GM19240 (cell line): Measurements from ENCODE around the gene BRAF.
A peak's percentile ranks its signal among the peaks of the same experiment; 100 is the strongest.
"Not testable (repeated sequence)": the region's sequence is repeated elsewhere in the genome, so short reads cannot be mapped to it uniquely, and the experiment has no call there.

Source experiments
- DNase-seq: peaks from one replicate; pipeline ENCODE4 v3.0.0; 2011; ENCODE audit warnings: low spot score; ENCODE audit not compliant: insufficient read length

The BRAF gene

GRCh38 chr7:140712392-140712791, 212.3 kb downstream of the BRAF start:
- DNase-seq: not testable (repeated sequence)

GRCh38 chr7:140708764-140709163, 216.0 kb downstream of the BRAF start:
- not testable (repeated sequence) for DNase-seq

- no peak for DNase-seq
Observed at GRCh38 chr7:140707132-140707531, 217.6 kb downstream of the BRAF start.

DNA sequence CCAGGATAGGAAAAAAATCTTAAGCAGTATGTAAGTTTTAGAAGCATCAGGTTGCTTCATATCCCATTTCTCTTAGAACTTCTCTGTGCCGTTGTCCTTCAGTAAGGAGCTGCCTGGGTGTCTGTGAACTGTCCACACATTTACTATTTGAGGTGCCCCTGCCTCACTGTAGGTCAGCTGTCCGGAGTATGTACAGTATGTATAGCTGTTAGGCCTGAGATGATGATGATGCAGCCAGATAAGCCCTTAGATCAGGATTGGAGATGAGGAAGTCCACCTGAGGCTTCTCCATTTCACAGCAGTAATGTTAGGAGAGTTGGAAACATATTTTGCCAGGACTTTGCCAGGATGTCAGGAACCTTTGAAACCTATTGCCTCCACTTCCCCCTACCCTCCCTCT, 220.5 kb downstream of the BRAF start:
- DNase-seq: no peak

DNA sequence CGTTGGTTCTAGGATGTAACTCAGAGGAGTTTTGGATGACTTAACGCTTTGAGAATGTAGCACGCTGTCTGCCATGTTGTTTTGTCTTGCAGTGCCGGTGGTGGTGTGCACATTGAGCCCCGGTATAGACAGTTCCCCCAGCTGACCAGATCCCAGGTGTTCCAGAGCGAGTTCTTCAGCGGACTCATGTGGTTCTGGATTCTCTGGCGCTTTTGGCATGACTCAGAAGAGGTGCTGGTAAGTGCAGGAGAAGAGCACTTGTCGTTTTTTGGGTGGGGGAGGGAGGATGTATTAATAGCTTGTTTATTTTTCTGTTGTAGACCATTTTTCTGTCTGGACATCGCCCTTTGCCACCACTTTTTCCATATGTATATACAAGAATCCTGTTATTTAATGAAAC, 222.0 kb downstream of the BRAF start:
- DNase-seq: no peak

- DNase-seq: no peak
Observed at GRCh38 chr7:140698477-140698876, 226.3 kb downstream of the BRAF start.

- no peak for DNase-seq
Observed at GRCh38 chr7:140697447-140698143, 227.1 kb downstream of the BRAF start.

DNA sequence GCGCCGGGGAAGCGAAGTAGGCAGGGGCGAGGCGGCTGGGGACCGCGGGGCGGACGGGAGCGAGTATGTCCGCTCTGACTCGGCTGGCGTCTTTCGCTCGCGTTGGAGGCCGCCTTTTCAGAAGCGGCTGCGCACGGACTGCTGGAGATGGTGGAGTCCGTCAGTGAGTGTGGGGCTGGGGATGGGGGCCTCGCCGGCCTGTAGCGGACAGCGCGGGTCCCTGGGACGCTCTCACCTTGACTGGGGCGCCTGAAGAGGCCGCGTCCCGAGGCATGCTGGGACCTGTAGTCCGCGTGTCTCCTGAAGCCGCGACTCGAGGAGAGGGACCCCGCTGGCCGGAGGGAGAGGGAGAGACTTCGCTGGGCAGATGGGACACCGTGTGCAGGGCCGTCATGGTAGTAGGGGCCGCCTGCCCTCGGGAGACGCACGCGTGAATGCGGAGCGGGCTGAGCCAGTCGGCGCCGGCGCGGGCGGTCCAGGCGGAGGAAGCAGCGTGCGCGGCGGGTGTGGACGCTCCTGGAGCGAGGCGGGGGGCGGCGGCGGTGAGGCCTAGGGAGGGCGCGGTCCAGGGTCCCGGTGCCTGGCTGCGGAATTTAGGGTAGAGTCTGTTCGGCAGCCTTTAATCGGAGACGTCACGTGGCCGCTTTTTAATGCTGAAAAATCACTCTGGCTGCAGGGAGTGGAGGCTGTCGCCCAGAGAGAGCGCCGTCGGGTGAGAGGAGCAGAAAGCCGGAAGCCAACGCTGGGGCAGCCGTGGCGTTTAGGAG, 227.9 kb downstream of the BRAF start, which contains the start of gene NDUFB2:
NDUFB2 (plus strand) TSS at position 29 of the 767 bp plus-strand sequence; CDS start at position 66, 37 bp downstream.
- DNase-seq: peak; percentile 71

GRCh38 chr7:140696024-140696679, 228.6 kb downstream of the BRAF start:
- peak; percentile 95 for DNase-seq

GRCh38 chr7:140695381-140695780, 229.3 kb downstream of the BRAF start:
- DNase-seq: no peak

GRCh38 chr7:140694592-140694991, 230.1 kb downstream of the BRAF start:
- no peak for DNase-seq

GRCh38 chr7:140693849-140694248, 230.9 kb downstream of the BRAF start:
- not testable (repeated sequence) for DNase-seq

GRCh38 chr7:140691376-140692045, 233.2 kb downstream of the BRAF start:
- DNase-seq: no peak

DNA sequence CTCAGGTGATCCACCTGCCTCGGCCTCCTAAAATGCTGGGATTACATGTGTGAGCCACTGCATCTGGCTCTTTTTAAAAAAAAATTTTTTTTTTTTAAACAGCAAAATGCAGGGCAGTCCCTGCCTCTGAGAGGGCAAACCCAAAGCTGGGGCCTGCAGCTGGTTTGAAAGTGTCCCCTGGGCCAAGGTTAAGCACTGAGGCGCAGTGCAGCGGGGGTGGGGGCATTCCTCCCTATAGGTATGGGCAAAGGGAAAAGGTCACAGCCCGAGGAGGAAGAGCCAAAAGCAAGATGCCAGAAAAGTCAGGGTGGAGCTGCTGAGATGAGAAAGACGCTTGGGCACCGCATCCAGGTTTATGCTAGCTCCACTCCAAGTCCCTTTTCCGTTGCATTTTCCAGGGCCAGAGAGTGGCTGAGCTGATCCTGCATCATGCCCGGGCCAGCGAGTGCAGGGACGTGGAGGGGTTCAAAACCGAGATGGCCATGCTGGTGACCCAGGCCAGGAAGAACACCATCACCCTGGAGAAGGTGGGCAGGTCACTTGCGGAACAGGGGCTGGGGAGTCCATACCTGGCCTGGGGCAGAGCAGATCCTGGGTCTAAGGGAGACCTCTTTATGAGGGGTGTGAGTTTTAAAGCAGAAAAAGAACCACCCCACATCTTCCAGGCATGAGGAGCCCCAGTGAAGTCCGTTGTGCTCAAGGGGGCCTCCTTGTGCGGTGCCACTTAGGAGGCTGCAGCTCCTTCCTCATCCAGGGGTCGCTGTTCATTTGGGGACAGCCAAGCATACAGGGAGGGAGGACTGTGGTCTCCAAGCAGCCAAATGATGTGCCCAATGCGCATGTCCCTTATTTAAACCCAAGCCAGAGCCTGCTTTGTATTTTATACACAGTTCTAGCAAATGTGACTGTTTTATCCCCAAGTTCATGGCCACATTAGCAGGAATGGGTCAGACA, 235.3 kb downstream of the BRAF start:
- DNase-seq: no peak

DNA sequence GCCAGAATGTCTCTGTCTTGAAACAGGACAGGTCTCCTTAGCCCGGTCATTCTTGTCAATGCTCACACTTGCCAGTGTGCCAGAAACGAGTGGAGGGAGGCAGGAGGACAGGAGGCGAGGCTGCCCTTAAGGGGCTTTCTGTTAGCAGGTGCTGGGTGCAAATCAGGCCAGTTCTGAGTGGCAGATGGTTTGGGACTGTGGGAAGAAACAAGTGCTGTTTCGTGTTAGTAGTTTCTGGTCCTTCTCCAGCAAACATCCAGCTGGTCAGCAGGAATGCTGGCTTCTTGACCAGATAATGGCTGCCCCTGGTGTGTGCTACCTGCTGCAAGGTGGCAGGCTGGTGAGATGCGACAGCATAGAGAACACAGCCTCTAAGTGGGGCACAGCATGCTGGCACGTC, 236.4 kb downstream of the BRAF start:
- no peak for DNase-seq

GRCh38 chr7:140686921-140687320, 237.8 kb downstream of the BRAF start:
- no peak for DNase-seq

DNA sequence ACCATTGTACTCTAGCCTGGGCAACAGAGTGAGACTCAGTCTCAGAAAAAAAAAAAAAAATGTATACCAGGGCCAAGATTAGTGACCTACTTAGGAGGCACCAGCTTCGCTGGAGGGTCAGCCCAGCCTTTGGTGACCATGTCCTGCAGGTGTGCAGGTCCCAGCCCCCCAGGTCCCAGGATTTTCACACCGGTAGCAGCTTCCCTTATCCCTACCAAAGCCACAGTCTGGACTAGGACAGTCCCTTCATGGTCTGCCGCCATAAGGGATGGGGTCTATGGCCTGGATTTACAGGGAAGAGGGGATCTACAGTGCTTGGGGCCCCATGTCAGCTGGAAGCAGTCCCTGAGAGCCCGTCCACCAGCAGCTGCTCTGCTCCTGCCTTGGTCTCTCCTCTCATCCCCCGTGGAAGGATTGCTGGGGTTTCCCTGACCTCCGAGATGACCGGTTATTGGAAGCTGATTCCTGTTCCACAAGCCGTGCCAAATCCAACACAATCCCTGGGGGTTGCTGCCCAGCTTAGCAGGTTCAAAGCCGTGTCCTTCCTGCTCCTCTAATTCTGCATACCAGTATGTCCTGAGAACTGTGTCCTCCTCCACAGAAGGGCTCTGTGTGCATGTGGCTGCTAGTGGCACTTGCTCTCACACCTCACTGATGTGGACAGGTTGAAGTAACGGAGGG, 239.2 kb downstream of the BRAF start:
- DNase-seq: no peak

DNA sequence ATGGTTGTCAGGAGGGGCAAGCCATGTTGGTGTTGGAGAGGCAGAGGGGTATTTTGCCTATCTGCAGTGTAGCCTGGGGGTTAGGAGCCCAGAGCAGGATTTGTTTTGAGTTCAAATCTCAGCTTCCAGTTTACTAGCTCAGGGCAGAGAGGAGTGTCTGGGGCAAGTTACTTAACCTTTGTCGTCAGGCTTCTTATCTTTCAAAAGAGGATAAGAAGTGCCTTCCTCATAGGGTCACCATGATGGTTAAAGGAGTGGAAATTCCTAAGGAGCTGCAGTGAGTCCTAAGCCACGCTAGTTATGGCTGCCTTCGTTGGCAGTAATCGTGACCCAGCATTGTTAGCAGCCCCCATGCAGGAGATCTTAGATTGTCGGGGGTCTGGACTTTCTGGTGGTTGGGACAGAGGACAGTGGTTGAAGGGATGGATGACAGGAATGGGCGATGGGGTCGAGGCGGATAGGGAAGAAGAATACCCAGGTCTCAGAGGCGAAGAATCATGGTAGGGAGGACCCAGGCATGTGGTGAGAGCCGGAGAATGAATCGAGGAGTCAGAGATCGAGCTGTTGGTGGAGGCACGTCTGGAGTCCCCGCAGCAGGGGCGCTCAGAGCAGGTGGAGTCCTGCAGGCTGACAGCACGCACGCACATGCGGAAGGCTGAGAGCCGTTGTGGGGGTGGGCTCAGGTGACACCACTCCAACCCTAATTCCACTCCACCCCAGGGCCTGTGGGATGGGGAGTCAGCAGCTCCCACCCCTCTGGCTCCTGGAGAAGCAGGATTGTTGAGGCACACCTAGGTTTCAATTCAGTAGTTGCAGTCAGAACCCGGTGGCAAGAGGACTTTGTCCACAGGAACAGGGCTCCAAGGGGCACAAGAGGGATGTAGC, 240.4 kb downstream of the BRAF start:
- DNase-seq: no peak

DNA sequence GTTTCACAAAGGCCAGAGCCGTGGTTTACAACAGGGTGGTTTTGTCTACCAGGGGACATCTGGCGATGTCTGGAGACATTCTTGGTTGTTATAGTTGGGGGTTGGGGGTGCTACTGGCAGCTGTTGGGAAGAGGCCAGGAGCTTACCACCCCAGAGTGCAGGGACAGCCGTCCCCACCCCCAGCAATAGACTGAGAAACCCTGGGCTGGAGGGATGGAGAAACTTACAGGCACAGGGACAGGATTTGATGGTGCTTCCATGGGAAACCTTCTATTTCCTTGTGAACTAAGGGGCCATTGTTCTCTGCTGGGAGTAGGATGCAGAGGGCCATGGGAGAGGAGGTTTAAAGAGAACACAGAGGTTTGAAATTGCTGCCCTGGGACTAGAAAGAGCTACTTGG, 241.1 kb downstream of the BRAF start:
- DNase-seq: no peak
